Measurements from ENCODE around the gene CCDC34.

Gene CCDC34

DNA sequence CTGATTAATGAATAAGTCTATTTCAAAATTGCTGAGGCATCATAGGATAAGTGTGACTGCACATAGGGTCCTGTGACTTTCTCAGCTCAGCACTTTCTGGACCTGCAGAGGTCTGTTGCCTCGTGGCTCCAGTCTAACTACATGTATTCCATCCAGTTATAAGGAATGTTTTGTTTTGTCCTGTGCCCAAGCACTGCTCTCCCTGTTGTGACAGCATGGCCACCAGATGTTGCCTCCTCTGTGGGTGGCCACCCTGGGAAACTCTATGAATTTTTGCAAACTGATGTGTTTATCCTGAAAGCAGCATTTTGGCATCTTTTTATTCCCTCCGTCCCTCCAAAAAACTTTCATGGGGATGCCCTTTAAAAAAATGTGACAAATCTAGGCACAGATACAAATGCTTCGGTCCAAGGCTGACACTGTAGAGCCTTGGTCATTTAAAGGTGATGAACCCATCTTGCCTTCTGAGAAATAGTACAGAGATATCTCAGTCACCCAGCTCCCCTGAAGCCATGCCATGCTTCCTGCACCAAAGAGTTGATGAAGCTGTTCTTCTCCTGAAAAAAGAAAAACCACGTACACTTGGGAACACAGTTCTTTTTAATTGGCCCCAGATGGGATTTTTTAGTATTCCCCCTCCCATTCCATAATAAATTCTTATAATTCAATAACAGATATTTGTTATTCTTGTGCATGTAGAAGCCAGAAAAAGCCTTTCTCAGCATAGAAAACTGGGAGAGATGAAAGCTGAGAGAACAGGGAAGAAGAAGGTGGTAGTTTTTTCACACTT is 72.6 kb downstream of the CCDC34 start:
- no peaks in the 10 kb centered on the region for H3K36me3 ChIP-seq (ENCODE audit: control insufficient read depth, insufficient read depth, low read length)
- H3K4me3 ChIP-seq (ENCODE audit: low read depth, low read length): no peak overlapping the region
- peaks cover 24% of the 10 kb centered on the region for H3K9me3 ChIP-seq (ENCODE audit: control insufficient read depth, insufficient read depth, low read length)
- H3K27ac ChIP-seq (ENCODE audit: low read depth, low read length): no peak overlapping the region
- no peaks in the 10 kb centered on the region for H3K27me3 ChIP-seq (ENCODE audit: control insufficient read depth, insufficient read depth, low read length)
- peaks cover 6% of the 10 kb centered on the region for H3K4me1 ChIP-seq (ENCODE audit: control insufficient read depth, insufficient read depth, low read length)
- H3K9ac ChIP-seq (ENCODE audit: low read depth, low read length): no peak overlapping the region

All from HUES48 (cell line).